ENCODE measurements around the gene ADAD1.
A peak's percentile ranks its signal among the peaks of the same experiment; 100 is the strongest.

ADAD1 gene

DNA sequence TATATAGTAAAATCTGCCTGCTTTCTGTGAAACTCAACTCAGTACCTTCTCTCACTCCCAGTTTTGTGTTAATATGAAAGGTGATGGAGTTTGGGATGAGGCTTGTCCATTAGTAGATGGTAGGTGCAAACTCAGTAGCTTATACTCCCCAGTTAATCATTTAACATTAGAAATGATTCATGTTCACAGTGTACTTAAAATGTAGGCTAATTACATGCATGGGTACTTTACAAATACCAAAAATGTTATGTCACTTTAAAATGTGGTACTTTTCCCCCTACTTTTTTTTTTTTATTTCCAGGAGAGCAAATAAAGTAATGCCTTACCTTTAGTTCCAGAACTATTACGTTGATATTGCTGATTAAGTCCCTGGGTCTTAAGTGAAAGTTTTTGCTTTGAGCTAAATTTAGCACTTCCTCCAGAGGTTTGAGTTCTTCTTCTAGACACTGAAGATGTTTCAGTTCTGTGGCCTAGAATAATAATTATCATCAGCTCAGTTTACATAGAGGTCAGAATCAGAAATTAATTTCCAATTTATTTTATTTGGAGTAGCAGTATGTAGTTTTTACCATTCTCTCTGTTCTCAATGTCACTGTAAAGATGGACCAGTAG is 74.7 kb downstream of the ADAD1 start:
- no peak for DNase-seq (ENCODE audit: low spot score)
- no peak for TF ChIP-seq CTCF (IDR thresholded peaks at IDR 0.05; ENCODE audit: extremely low read depth, missing control alignments)

DNA sequence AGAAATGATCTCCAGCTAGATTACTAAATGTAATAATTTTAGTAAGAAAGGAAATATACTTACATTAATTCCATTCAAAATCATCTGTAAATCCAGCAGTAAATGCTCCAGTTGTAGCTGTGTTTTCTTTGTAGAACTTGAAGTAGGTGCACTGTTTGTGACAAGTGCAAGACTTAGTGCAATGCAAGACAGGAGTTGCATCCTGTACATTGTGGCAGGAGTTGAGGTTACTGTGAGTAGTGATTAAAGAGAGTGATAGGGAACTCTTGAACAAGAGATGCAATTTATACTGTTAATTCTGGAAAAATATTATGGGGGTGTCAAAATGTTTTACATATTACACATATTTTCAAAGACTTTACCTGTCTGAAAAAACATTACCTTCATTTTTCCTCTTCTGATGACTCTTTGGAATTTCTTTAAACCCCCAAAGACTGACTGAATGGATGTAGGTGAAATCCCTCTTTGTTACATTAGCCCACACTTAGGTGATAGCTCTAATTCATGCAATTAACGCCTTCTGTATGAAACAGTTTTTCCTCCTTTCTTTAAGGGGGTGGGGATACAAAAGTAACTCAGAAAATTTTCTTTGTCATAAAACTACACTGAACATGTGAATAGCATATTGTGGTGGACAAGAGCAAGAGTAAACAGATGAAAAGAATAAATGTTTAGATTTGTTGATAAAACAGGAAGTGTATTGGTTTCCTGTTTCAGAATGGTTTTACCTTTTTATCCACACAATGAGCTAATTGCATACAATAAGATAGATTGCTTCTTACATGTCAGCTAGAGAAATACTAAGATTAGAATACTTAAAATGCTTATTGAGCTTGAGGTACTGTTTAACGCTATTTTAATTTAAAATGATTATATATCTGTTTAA is 77.7 kb downstream of the ADAD1 start, which contains the start of gene IL2:
Gene IL2 (minus strand): TSS at position 495 of the 886 bp plus-strand sequence. CDS start 285 bp downstream, at position 210.
- no peak for DNase-seq (ENCODE audit: low spot score)
- TF ChIP-seq CTCF (IDR thresholded peaks at IDR 0.05; ENCODE audit: extremely low read depth, missing control alignments), result no peak

- peak; percentile 6 for DNase-seq (ENCODE audit: low spot score)
- no peak for TF ChIP-seq CTCF (IDR thresholded peaks at IDR 0.05; ENCODE audit: extremely low read depth, missing control alignments)
Measured at GRCh38 chr4:122458625-122459024, 79.8 kb downstream of the ADAD1 start.

DNA sequence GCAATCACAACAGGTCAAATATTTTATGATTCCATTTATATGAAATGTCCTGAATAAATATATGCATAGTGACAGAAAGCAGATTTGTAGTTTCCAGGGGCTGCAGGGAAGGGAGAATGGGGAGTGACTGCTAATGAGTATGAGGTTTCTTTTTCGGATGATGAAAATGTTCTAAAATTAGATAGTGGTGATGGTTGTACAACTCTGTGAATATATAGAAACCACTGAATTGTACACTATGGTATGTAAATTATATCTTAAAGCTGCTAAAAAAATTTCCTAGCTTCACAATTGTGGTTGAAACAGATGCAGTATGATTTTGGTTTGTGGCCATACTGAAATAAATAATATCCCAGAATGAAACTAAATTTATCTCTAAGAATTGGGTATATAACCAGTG is 90.6 kb downstream of the ADAD1 start:
- no peak for TF ChIP-seq CTCF (IDR thresholded peaks at IDR 0.05; ENCODE audit: extremely low read depth, missing control alignments)

GRCh38 chr4:122475233-122475632 is 96.4 kb downstream of the ADAD1 start:
- DNase-seq (ENCODE audit: low spot score), result no peak
- TF ChIP-seq CTCF (IDR thresholded peaks at IDR 0.05; ENCODE audit: extremely low read depth, missing control alignments), result no peak

More for the DNA sequence above, 90.6 kb downstream of the ADAD1 start:
- no peak for DNase-seq (ENCODE audit: low spot score)

DNA sequence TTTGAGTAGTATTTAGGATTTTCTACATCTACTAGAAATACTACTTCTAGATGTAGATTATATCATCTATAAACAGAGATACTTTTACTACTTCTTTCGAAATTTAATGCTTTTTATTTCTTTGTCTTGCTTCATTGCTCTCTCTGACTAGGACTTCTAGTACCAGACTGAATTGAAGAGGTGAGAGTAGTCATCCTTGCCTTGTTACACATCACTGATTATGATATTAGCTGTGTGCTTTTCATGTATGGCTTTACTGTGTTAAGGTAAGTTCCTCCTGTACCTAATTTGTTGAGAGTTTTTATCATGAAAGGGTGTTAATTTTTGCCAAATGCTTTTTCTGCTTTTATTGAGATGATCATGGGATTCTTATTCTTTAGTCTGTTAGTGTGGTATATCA is 97.3 kb downstream of the ADAD1 start:
- no peak for DNase-seq (ENCODE audit: low spot score)
- no peak for TF ChIP-seq CTCF (IDR thresholded peaks at IDR 0.05; ENCODE audit: extremely low read depth, missing control alignments)

- TF ChIP-seq CTCF (IDR thresholded peaks at IDR 0.05; ENCODE audit: extremely low read depth, missing control alignments), result no peak
- no peak for DNase-seq (ENCODE audit: low spot score)
Measured at GRCh38 chr4:122476745-122477144, 97.9 kb downstream of the ADAD1 start.
